HG03066 (cell line): ENCODE data around the gene ARID1B.

Experiments
- ATAC-seq: cut with Tn5 transposase; IDR thresholded peaks from one replicate; pipeline ENCODE4 v1.9.1; 2021; ENCODE audit warnings: low read depth; ENCODE audit not compliant: unreplicated experiment

Gene ARID1B

DNA sequence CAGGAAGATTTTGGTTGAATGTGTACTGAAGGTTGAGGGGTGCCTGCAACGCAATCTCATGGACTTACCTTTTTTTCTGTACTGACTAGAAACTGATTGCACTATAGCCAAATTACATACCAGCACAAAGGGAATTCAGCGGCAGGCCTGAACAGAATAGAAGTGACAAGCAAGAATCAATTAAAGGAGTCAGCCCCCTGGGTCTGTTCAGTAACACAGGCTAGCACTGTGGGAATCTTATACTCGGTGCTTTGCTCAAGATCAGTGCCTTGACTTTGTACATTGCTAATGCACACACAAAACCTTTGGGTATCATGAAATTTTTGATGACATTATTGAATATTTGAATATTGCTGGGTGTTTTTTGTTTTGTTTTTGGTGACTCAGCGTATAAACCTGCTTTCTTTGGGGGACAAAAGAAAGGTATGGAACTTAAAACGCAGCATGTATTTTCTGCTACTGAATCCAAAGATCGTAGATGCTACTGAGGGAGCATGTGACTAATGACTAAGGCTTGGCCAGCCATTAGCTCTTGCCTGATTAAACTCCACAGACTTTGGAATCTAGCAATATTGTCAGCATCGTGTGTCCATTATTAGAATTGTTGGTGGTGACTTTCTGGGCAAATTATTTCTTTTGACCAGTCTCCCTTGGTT, 236.6 kb downstream of the ARID1B start:
- ATAC-seq = no peak

GRCh38 chr6:157014871-157015270, 237.7 kb downstream of the ARID1B start:
- ATAC-seq = no peak

DNA sequence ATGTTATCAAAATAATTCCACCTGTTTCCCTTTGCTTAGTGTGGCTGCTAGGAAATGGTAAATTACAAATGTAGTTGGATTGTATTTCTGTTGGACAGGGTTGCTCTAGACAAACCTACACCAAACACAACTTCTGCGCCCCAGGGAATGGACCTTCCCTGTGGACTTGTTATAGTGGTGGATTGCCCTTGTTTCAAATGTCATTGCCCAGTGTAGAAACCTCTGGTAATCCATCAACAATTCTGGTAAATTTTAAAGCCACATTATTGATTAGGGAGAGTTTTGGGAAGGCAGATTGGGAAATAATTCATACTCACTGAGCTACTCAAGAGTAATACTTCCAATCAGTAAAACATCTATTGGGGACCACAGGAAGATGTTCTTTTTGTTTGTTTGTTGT, 239.8 kb downstream of the ARID1B start:
- ATAC-seq = no peak

DNA sequence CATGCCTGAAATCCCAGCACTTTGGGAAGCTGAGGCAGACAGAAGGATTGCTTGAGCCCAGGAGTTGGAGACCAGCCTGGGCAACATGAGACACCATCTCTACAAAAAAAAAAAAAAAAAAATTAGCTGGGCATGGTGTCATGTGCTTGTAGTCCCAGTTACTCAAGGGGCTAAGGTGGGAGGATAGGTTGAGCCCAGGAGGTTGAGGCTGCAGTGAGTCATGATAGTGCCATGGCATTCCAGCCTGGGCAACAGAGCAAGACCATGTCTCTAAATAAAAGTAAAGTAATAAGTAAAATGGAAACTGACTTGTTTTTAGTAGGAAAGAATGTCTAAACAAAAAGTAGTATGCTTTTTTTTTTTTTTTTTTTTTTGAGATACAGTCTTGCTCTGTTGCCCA, 240.7 kb downstream of the ARID1B start:
- ATAC-seq = no peak

GRCh38 chr6:157019115-157019641, 242.0 kb downstream of the ARID1B start:
- ATAC-seq = no peak

DNA sequence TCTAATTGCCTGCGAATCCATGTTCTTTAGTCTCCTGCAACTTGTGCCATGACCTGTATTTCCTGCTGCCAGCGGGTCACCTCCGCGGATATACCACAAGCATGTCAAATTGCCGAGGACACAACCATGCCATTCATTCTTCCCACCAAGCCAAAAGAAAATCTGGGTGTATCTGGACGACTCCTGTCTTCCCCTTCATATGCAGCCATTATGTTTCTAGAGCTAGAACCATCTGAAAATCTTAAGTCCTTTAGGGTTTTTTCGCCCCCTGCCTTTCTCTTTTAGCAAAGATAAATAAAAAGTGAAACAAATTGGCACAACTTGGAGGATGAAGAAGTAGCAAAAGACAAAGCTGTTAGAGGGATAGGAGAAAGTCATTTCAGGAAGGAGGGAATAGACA, 242.6 kb downstream of the ARID1B start:
- no peak for ATAC-seq

GRCh38 chr6:157020398-157020797, 243.2 kb downstream of the ARID1B start:
- ATAC-seq = no peak

- ATAC-seq = peak; percentile 41
Observed at GRCh38 chr6:157020881-157021343, 243.7 kb downstream of the ARID1B start.

GRCh38 chr6:157021344-157021992, 244.3 kb downstream of the ARID1B start:
- ATAC-seq = peak; percentile 73

GRCh38 chr6:157021993-157022740, 245.0 kb downstream of the ARID1B start:
- peak; percentile 51 for ATAC-seq

GRCh38 chr6:157023958-157024357, 246.8 kb downstream of the ARID1B start:
- ATAC-seq = no peak

DNA sequence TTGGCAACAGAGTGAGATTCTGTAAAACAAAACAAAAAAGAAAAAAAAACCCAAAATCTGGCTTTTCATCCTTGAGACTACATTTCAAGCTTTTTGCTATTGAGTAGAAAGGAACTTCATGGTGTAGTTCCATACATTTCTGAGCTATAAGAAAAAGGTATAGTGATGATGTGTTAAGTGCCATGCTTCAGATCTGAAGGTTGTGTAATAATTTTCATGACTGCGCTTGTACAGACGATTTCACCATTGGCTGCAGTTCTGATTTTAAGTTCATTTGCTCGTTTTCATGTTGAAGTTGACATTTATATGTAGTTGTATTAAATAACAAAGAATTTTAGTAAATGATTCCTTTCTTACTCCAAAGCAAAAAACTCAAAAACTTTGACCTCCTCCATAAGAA, 247.6 kb downstream of the ARID1B start:
- ATAC-seq = no peak

- ATAC-seq = no peak
Observed at GRCh38 chr6:157025437-157025836, 248.3 kb downstream of the ARID1B start.

- ATAC-seq = no peak
Observed at GRCh38 chr6:157029980-157030690, 253.0 kb downstream of the ARID1B start.

DNA sequence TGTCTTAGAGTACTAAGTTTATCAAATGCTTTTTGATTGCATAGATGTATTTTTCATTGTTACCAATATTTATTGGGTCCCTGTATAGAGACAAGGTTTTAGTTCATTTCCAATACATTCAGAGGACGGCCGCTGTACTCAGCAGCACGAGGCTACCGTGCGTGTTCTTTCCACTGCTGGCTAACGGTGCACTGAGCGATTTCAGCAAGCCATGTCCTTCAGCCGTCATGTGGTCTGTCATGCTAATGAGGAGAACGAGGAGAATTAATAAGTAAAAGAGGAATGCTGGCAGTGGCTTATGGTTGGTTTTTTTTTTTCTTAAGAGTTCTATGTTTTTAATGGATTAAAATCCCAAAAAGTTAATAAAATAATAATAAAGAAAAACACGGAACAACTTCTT, 253.6 kb downstream of the ARID1B start:
- ATAC-seq = no peak

- no peak for ATAC-seq
Observed at GRCh38 chr6:157032923-157033322, 255.7 kb downstream of the ARID1B start.

GRCh38 chr6:157033428-157034140, 256.4 kb downstream of the ARID1B start:
- ATAC-seq = no peak

DNA sequence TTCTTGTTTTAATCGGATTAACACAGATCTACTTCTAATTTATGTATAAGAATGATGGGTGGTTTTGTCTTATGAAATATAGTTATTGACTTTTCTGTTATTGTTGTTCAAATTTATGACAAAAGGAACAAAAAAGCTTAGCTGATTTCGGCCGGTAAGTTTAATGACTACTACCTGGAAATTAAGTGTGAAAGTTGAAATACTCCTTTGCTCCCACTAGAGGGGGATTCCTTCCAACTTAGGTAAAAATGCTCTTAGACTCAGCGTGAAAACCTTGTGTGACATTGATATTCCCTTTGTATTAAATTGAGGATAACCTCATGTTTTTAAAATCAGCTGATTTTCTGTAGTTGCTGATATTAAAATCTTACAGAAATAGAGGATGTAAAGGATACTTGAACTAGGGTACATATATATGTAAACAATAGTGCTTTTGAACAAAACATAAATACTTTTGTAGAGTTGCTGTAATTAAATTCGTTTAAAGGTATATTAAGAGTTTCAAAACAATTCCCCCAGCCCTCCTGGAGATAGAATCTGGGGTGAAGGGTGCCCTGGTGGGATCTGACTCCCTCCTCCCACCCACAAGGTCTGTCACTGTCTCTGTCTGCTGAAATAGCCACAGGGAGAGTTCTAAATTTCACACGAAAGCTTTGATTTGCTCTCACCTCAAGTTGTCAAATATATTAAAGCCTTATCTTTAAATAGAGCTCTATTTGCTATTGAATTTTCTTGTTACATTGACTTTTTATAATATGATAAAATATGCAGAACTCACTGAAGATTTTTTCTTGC, 257.5 kb downstream of the ARID1B start:
- no peak for ATAC-seq

GRCh38 chr6:157035546-157035945, 258.4 kb downstream of the ARID1B start:
- no peak for ATAC-seq
